K562 (cell line): Measurements from ENCODE around the gene SMIM21. TPM values are rescaled to one million over a fixed set of nuclear protein-coding genes. Genes with fewer than 3 reads are reported as not detected.
A peak's percentile ranks its signal among the peaks of the same experiment; 100 is the strongest.

ENCODE experiments used
- GABPA ChIP-seq: fragments of 200-800 bp; sonication (Bioruptor generic); conservative IDR thresholded peaks from 2 replicates; pipeline ENCODE4 v1.6.1; 2016; ENCODE audit warnings: low read depth, missing genetic modification characterization, missing compliant biosample characterization
- GABPB2 ChIP-seq: fragments of 250-450 bp; sonication (Bioruptor Pico); conservative IDR thresholded peaks from 2 replicates; pipeline ENCODE4 v1.5.1; 2021; ENCODE audit warnings: mild to moderate bottlenecking
- HDAC1 ChIP-seq, 2 experiments: fragments of 450-650 bp; IDR thresholded peaks; 2 replicates each; pipeline ENCODE4 v1.6.1; 2016 to 2017; ENCODE audit warnings: inconsistent platforms in 1 of 2, mild to moderate bottlenecking in 1 of 2, moderate library complexity in 1 of 2
- HNRNPL ChIP-seq: fragments of 200-400 bp; formaldehyde crosslinking; IDR thresholded peaks from 2 replicates; pipeline ENCODE4 v1.6.1; 2017; ENCODE audit warnings: low read depth, mild to moderate bottlenecking, low read length
- KLF1 ChIP-seq: fragments of 450-650 bp; IDR thresholded peaks from 2 replicates; pipeline ENCODE4 v1.6.1; 2016; ENCODE audit warnings: missing genetic modification characterization, missing compliant biosample characterization
- L3MBTL2 ChIP-seq: fragments of 450-650 bp; IDR thresholded peaks from 2 replicates; pipeline ENCODE4 v1.6.1; 2016; ENCODE audit warnings: mild to moderate bottlenecking, moderate library complexity
- MTA2 ChIP-seq: fragments of 450-650 bp; IDR thresholded peaks from 2 replicates; pipeline ENCODE4 v1.6.1; 2016; ENCODE audit warnings: low read depth
- MXI1 ChIP-seq: IDR thresholded peaks from 2 replicates; pipeline ENCODE4 v1.6.1; 2011; ENCODE audit warnings: low read depth, mild to moderate bottlenecking, improper control_type of control experiment, low read length
- NR2C1 ChIP-seq, 2 experiments: fragments of 450-650 bp; IDR thresholded peaks; 2 replicates each; pipeline ENCODE4 v1.6.1; 2017; ENCODE audit warnings: mild to moderate bottlenecking in 2 of 2, antibody characterized with exemption in 1 of 2, inconsistent platforms in 1 of 2, missing compliant biosample characterization in 1 of 2, missing genetic modification characterization in 1 of 2
- NR2C2 ChIP-seq, 2 experiments: fragments of 200-800 bp in 1 of 2; sonication (Bioruptor generic) in 1 of 2; sonication (generic) in 1 of 2; formaldehyde crosslinking in 1 of 2; IDR thresholded peaks; 2 replicates each; pipeline versions ENCODE4 v1.6.1 to v1.8.0; 2016 to 2022; ENCODE audit warnings: mild to moderate bottlenecking in 1 of 2, missing compliant biosample characterization in 1 of 2, missing genetic modification characterization in 1 of 2, missing genetic modification reagents in 1 of 2
- RBM15 ChIP-seq: fragments of 200-400 bp; formaldehyde crosslinking; IDR thresholded peaks from 2 replicates; pipeline ENCODE4 v1.6.1; 2018; ENCODE audit warnings: mild to moderate bottlenecking, low read length, moderate library complexity; ENCODE audit not compliant: insufficient read depth
- RBM39 ChIP-seq: fragments of 200-400 bp; formaldehyde crosslinking; optimal IDR thresholded peaks from 2 replicates; pipeline ENCODE3; 2018; ENCODE audit warnings: low read depth, low read length
- RUNX1 ChIP-seq: sonication (generic); IDR thresholded peaks from 2 replicates; pipeline ENCODE4 v1.6.1; 2016; ENCODE audit warnings: antibody characterized with exemption, low read depth
- TAF7 ChIP-seq: fragments of 450-650 bp; IDR thresholded peaks from 2 replicates; pipeline ENCODE4 v1.6.1; 2016; ENCODE audit warnings: missing genetic modification characterization, missing compliant biosample characterization
- TEAD1 ChIP-seq, 2 experiments: fragments of 450-650 bp in 1 of 2; sonication (generic) in 1 of 2; formaldehyde crosslinking; IDR thresholded peaks; 2 replicates each; pipeline versions ENCODE4 v1.4.0 to v1.8.0; 2020 to 2022; ENCODE audit warnings: mild to moderate bottlenecking in 2 of 2, missing genetic modification reagents in 1 of 2
- YBX1 ChIP-seq: fragments of 450-650 bp; IDR thresholded peaks from 2 replicates; pipeline ENCODE4 v1.7.1; 2016; ENCODE audit warnings: mild to moderate bottlenecking
- ZKSCAN3 ChIP-seq: fragments of 250-450 bp; sonication (Bioruptor Pico); IDR thresholded peaks from 2 replicates; pipeline ENCODE4 v1.4.0; 2020
- ZNF830 ChIP-seq: fragments of 250-450 bp; sonication (Bioruptor Pico); IDR thresholded peaks from 2 replicates; pipeline ENCODE4 v1.5.0; 2021; ENCODE audit warnings: mild to moderate bottlenecking
- polyA plus RNA-seq, 8 experiments: library from polyadenylated mRNA; depleted of rRNA in 4 of 8; stranded (reverse) in 5 of 8; unstranded in 3 of 8; fragments of >200 nt; fragmentation: Nextera tagmentation in 2 of 8; fragmentation: Illumina TruSeq in 1 of 8; extraction: Ambion mirVana in 2 of 8; extraction: Trizol in 1 of 8; gene quantifications; 2 replicates each; pipeline versions ENCODE4 v1.2.1 to v1.2.3, GENCODE V29; 2011 to 2014; ENCODE audit warnings: inconsistent platforms in 1 of 8, missing spikeins in 1 of 8
- total RNA-seq, 7 experiments: library from RNA; depleted of rRNA in 6 of 7; stranded (reverse); fragments of >200 nt in 6 of 7; fragmentation: Illumina TruSeq in 2 of 7; extraction: Trizol in 2 of 7; gene quantifications; 2 replicates each; pipeline versions ENCODE4 v1.2.1 to v1.2.3, GENCODE V29; 2011 to 2021; ENCODE audit warnings: low replicate concordance in 1 of 7
- TF ChIP-seq, protein P1 (sequence below): fragments of 450-650 bp; formaldehyde crosslinking; IDR thresholded peaks from 2 replicates; pipeline ENCODE4 v1.4.0; 2020; ENCODE audit warnings: mild to moderate bottlenecking
- TF ChIP-seq, protein P2 (sequence below): fragments of 250-450 bp; sonication (Bioruptor Pico); IDR thresholded peaks from 2 replicates; pipeline ENCODE4 v1.5.0; 2020; ENCODE audit warnings: mild to moderate bottlenecking, borderline replicate concordance
- TF ChIP-seq, protein P3 (sequence below): fragments of 450-650 bp; formaldehyde crosslinking; IDR thresholded peaks from 2 replicates; pipeline ENCODE4 v1.4.0; 2020; ENCODE audit warnings: mild to moderate bottlenecking, moderate library complexity
- TF ChIP-seq, protein P4 (sequence below): fragments of 450-650 bp; IDR thresholded peaks from one replicate; pipeline ENCODE4 v1.6.1; 2018; ENCODE audit warnings: mild to moderate bottlenecking, moderate library complexity; ENCODE audit not compliant: partially characterized antibody

The SMIM21 gene
- total and polyA plus RNA-seq, 9 of the 15 experiments (the other 6 are each of a cell fraction or from before 2014, with no cell fraction given): not detected

DNA sequence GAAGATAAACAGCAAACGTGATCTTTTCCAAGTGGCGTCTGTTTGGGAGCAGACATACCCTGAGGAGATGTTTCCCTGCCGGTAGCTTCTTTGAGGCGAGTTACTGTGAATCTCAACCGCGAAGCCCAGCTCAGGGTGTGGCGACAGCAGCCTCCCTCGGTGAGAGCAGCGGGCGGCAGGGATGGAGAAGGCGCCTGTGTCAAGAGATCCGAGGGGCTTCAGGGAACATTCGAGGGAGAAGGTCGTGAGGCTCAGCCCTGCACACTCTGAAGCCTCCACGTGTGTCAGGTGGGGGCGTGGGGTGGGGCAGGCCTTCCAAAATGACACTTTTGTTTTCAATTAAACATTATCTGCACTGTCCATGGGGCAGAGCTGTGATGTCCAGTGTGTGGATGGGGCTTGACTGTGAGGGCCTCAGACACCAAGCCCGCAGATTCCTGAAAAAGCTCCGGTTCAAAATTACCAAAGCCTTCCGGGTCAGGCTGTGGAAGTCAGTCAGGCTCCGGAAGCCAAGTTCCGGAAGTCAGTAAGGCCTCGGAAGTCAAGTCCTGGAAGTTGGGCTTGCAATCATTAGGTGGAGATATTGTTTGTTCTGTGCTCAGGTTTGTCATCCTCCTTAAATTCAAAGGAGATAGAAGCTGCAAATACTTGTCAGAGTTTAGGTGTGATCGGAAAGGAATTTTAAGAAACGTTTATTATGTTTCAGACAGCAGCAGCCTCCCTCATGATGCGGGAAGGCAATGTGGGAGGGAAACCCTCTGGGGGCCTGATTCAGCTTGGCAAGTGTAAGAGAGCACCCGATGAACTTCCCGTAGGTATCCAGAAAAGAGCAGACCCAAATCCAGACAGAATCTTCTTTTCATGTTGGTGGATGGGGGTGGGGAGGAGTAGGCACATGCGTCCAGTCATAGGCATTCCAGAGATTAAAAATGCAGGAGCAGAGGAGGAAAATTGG lies 20.7 kb downstream of the SMIM21 start (continued):
- TF ChIP-seq RUNX1 (no peak), GABPA (tag) (peak; percentile 78), ZKSCAN3 (CRISPR knock-in tag) (no peak), YBX1 (no peak), TEAD1 (CRISPR knock-in tag; IDR thresholded peaks at IDR 0.05) (no peak), HNRNPL (no peak), RBM39 (no peak), ZNF830 (no peak), TAF7 (tag) (no peak), KLF1 (no peak), NR2C1 (IDR thresholded peaks at IDR 0.05) (peak; percentile 85), NR2C1 (tag; IDR thresholded peaks at IDR 0.05) (peak; percentile 92), MXI1 (no peak), HDAC1 (IDR thresholded peaks at IDR 0.05) (no peak), MTA2 (no peak), NR2C2 (CRISPR knock-in tag; IDR thresholded peaks at IDR 0.05) (peak; percentile 41; the same call in 1 of the 2 replicates), NR2C2 (tag; IDR thresholded peaks at IDR 0.05) (peak; percentile 92), L3MBTL2 (peak; percentile 33; the same call in 1 of the 2 replicates), GABPB2 (CRISPR knock-in tag) (no peak), RBM15 (no peak)
- TF ChIP-seq, protein P1, sequence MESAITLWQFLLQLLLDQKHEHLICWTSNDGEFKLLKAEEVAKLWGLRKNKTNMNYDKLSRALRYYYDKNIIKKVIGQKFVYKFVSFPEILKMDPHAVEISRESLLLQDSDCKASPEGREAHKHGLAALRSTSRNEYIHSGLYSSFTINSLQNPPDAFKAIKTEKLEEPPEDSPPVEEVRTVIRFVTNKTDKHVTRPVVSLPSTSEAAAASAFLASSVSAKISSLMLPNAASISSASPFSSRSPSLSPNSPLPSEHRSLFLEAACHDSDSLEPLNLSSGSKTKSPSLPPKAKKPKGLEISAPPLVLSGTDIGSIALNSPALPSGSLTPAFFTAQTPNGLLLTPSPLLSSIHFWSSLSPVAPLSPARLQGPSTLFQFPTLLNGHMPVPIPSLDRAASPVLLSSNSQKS (CRISPR knock-in tag): no peak
- TF ChIP-seq, protein P2, sequence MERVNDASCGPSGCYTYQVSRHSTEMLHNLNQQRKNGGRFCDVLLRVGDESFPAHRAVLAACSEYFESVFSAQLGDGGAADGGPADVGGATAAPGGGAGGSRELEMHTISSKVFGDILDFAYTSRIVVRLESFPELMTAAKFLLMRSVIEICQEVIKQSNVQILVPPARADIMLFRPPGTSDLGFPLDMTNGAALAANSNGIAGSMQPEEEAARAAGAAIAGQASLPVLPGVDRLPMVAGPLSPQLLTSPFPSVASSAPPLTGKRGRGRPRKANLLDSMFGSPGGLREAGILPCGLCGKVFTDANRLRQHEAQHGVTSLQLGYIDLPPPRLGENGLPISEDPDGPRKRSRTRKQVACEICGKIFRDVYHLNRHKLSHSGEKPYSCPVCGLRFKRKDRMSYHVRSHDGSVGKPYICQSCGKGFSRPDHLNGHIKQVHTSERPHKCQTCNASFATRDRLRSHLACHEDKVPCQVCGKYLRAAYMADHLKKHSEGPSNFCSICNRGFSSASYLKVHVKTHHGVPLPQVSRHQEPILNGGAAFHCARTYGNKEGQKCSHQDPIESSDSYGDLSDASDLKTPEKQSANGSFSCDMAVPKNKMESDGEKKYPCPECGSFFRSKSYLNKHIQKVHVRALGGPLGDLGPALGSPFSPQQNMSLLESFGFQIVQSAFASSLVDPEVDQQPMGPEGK (CRISPR knock-in tag): no peak
- TF ChIP-seq, protein P3, sequence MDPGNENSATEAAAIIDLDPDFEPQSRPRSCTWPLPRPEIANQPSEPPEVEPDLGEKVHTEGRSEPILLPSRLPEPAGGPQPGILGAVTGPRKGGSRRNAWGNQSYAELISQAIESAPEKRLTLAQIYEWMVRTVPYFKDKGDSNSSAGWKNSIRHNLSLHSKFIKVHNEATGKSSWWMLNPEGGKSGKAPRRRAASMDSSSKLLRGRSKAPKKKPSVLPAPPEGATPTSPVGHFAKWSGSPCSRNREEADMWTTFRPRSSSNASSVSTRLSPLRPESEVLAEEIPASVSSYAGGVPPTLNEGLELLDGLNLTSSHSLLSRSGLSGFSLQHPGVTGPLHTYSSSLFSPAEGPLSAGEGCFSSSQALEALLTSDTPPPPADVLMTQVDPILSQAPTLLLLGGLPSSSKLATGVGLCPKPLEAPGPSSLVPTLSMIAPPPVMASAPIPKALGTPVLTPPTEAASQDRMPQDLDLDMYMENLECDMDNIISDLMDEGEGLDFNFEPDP (CRISPR knock-in tag): no peak
- TF ChIP-seq, protein P4, sequence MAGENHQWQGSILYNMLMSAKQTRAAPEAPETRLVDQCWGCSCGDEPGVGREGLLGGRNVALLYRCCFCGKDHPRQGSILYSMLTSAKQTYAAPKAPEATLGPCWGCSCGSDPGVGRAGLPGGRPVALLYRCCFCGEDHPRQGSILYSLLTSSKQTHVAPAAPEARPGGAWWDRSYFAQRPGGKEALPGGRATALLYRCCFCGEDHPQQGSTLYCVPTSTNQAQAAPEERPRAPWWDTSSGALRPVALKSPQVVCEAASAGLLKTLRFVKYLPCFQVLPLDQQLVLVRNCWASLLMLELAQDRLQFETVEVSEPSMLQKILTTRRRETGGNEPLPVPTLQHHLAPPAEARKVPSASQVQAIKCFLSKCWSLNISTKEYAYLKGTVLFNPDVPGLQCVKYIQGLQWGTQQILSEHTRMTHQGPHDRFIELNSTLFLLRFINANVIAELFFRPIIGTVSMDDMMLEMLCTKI: no peak
